Hepatocyte (in vitro differentiated cells): Measurements from ENCODE around the gene ATP6V1E1.

Experiments used
- CTCF ChIP-seq: fragments of 200-600 bp; sonication (generic); IDR thresholded peaks from 2 replicates; pipeline ENCODE4 v1.5.1; 2016; ENCODE audit warnings: antibody characterized with exemption, mild to moderate bottlenecking; ENCODE audit not compliant: poor library complexity
- EZH2 ChIP-seq: fragments of 200-600 bp; sonication (generic); IDR thresholded peaks from 2 replicates; pipeline ENCODE4 v1.6.1; 2016; ENCODE audit warnings: antibody characterized with exemption, mild to moderate bottlenecking, borderline replicate concordance
- EZH2phosphoT487 ChIP-seq: fragments of 200-600 bp; sonication (generic); IDR thresholded peaks from one replicate; pipeline ENCODE4 v1.6.1; 2018; ENCODE audit warnings: antibody characterized with exemption, mild to moderate bottlenecking, low read depth, moderate library complexity; ENCODE audit not compliant: unreplicated experiment, severe bottlenecking

DNA sequence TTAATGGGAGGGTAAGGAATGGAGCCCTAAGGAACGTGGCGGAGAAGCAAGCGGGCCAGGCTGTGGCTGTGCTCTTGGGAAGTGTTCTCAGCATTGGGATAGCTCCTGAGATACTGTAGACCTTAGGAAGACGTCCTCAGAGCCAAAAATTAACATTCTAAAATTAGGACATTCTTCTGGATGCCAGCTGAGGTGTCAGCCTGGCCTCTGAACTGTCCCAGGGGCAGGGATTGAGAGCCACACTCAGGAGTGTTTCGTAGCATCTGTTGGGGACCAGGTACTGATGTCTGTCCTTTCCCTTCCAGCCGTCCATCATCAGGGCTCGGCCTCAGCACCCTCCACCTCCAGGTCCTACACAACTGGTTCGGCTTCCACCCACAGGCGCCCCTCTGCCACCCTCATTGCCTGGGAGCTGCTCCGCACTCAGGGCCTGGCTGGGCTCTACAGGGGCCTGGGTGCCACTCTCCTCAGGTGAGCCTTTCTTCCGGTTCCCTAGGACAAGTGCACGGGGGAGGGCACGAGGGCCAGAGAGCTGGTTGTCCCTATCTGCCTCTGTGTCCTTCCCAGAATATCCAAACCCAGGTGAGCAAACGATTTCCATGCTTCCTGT lies 41.6 kb downstream of the ATP6V1E1 start:
- TF ChIP-seq CTCF, result no peak
- no peak for TF ChIP-seq EZH2
- TF ChIP-seq EZH2phosphoT487, result no peak
